H1 (cell line): ENCODE data around the gene COL26A1. TPM values are rescaled to one million over a fixed set of nuclear protein-coding genes. Genes with fewer than 3 reads are reported as not detected.

Experiments used
- CTCF ChIA-PET: fragments of 300-600 bp; sonication (Branson Sonifier 250); formaldehyde crosslinking; loops from one replicate; lab custom pipeline; 2021; ENCODE audit not compliant: partially characterized antibody; lab: Charles Lee
- POLR2A ChIA-PET: fragments of 300-600 bp; sonication (Branson Sonifier 250); formaldehyde crosslinking; loops from one replicate; lab custom pipeline; 2021; ENCODE audit warnings: inconsistent platforms; ENCODE audit not compliant: partially characterized antibody; lab: Charles Lee
- DNase-seq, 2 experiments: peaks; one replicate each; pipeline versions ENCODE4 v3.0.0 to v3.0.0-alpha.2; 2010 to 2022; ENCODE audit warnings: low spot score in 2 of 2, low read depth in 1 of 2, mixed read lengths in 1 of 2
- FAIRE-seq: peaks from 2 replicates; lab custom pipeline; 2011; peaks lifted over from hg19 to GRCh38; lab: Jason Lieb, UNC
- H2AFZ ChIP-seq: 2 replicates; pipeline ENCODE4 v1.8.1; 2012; ENCODE audit warnings: low read length, inconsistent platforms
- H2AK5ac ChIP-seq: 2 replicates; pipeline ENCODE4 v1.6.1; 2013; ENCODE audit warnings: low read depth, low read length
- H2BK120ac ChIP-seq: replicated peaks from 2 replicates; pipeline ENCODE3; 2013; ENCODE audit warnings: low read depth, low read length, inconsistent platforms
- H2BK12ac ChIP-seq: 2 replicates; pipeline ENCODE4 v1.6.1; 2013; ENCODE audit warnings: low read depth, low read length
- H2BK15ac ChIP-seq: 2 replicates; pipeline ENCODE4 v1.6.1; 2013; ENCODE audit warnings: low read length
- H2BK20ac ChIP-seq: 2 replicates; pipeline ENCODE4 v1.6.1; 2013; ENCODE audit warnings: low read length
- H2BK5ac ChIP-seq: 2 replicates; pipeline ENCODE4 v1.6.1; 2013; ENCODE audit warnings: low read depth, low read length
- H3K14ac ChIP-seq: 2 replicates; pipeline ENCODE4 v1.6.1; 2013; ENCODE audit warnings: inconsistent platforms; ENCODE audit not compliant: insufficient read length
- H3K18ac ChIP-seq: 2 replicates; pipeline ENCODE4 v1.6.1; 2013; ENCODE audit warnings: low read length; ENCODE audit errors: extremely low read depth
- H3K23ac ChIP-seq: 2 replicates; pipeline ENCODE4 v1.6.1; 2013; ENCODE audit warnings: inconsistent platforms; ENCODE audit not compliant: insufficient read length
- H3K23me2 ChIP-seq: 2 replicates; pipeline ENCODE4 v1.6.1; 2013; ENCODE audit warnings: low read depth, low read length
- H3K27ac ChIP-seq: 2 replicates; pipeline ENCODE4 v1.6.1; 2011; ENCODE audit warnings: low read depth, low read length, inconsistent platforms
- H3K27me3 ChIP-seq, 4 experiments: replicated peaks in 1 of 4; 1 replicate in 1 of 4; 2 replicates in 3 of 4; pipeline versions ENCODE4 v1.6.1 to v1.8.1; 2011 to 2013; ENCODE audit warnings: low read length in 3 of 4, mild to moderate bottlenecking in 3 of 4, inconsistent platforms in 2 of 4, mixed read lengths in 2 of 4, moderate library complexity in 1 of 4; ENCODE audit not compliant: control insufficient read depth in 3 of 4, insufficient read depth in 3 of 4; ENCODE audit errors: extremely low read depth in 1 of 4
- H3K36me3 ChIP-seq, 4 experiments: 2 replicates each; pipeline versions ENCODE4 v1.6.1 to v1.8.1; 2011 to 2013; ENCODE audit warnings: mild to moderate bottlenecking in 4 of 4, low read length in 3 of 4, moderate library complexity in 2 of 4, control low read depth in 1 of 4, inconsistent platforms in 1 of 4; ENCODE audit not compliant: insufficient read depth in 4 of 4, control insufficient read depth in 2 of 4
- H3K4ac ChIP-seq: replicated peaks from 2 replicates; pipeline ENCODE3; 2013; ENCODE audit warnings: low read length, low read depth, mixed read lengths, inconsistent platforms; ENCODE audit not compliant: insufficient read length
- H3K4me1 ChIP-seq, 4 experiments: replicated peaks in 1 of 4; 1 replicate in 1 of 4; 2 replicates in 3 of 4; pipeline versions ENCODE4 v1.6.1 to v1.8.1; 2011 to 2013; ENCODE audit warnings: low read length in 3 of 4, inconsistent platforms in 2 of 4, mixed read lengths in 1 of 4; ENCODE audit not compliant: insufficient read depth in 4 of 4, control insufficient read depth in 3 of 4
- H3K4me2 ChIP-seq, 2 experiments: 2 replicates each; pipeline versions ENCODE4 v1.6.1 to v1.8.1; 2011 to 2013; ENCODE audit warnings: low read depth in 2 of 2, low read length in 2 of 2, control low read depth in 1 of 2, inconsistent platforms in 1 of 2, mild to moderate bottlenecking in 1 of 2; ENCODE audit not compliant: insufficient read depth in 1 of 2
- H3K4me3 ChIP-seq, 4 experiments: fragments of 200-600, 300-600 bp in 1 of 4; sonication (generic), shearing (Covaris generic), sonication (Bioruptor Twin) in 1 of 4; 2 replicates each; pipeline versions ENCODE4 v1.5.1 to v1.8.1; 2011 to 2016; ENCODE audit warnings: low read length in 4 of 4, low read depth in 3 of 4, control low read depth in 2 of 4, inconsistent platforms in 2 of 4, mild to moderate bottlenecking in 2 of 4, mixed read lengths in 1 of 4, moderate library complexity in 1 of 4; ENCODE audit not compliant: insufficient read depth in 2 of 4; ENCODE audit errors: extremely low read depth in 1 of 4
- H3K56ac ChIP-seq: replicated peaks from 2 replicates; pipeline ENCODE3; 2013; ENCODE audit warnings: low read depth, mild to moderate bottlenecking, mixed read lengths, low read length, inconsistent platforms; ENCODE audit not compliant: insufficient read length
- H3K79me1 ChIP-seq: 2 replicates; pipeline ENCODE4 v1.6.1; 2013; ENCODE audit warnings: low read depth, low read length, control low read depth
- H3K79me2 ChIP-seq, 2 experiments: 2 replicates each; pipeline versions ENCODE4 v1.6.1 to v1.8.1; 2012 to 2013; ENCODE audit warnings: low read length in 2 of 2, mild to moderate bottlenecking in 2 of 2, inconsistent platforms in 1 of 2; ENCODE audit not compliant: insufficient read depth in 2 of 2, control insufficient read depth in 1 of 2
- H3K9ac ChIP-seq, 4 experiments: replicated peaks in 1 of 4; 1 replicate in 1 of 4; 2 replicates in 3 of 4; pipeline versions ENCODE4 v1.6.1 to v1.8.1; 2011 to 2013; ENCODE audit warnings: low read depth in 3 of 4, low read length in 3 of 4, control low read depth in 2 of 4, mild to moderate bottlenecking in 2 of 4, moderate library complexity in 2 of 4, inconsistent platforms in 1 of 4; ENCODE audit errors: extremely low read depth in 1 of 4
- H3K9me3 ChIP-seq, 2 experiments: 2 replicates each; pipeline versions ENCODE4 v1.6.1 to v1.8.1; 2012 to 2013; ENCODE audit warnings: mild to moderate bottlenecking in 2 of 2, moderate library complexity in 2 of 2, control low read depth in 1 of 2, inconsistent platforms in 1 of 2, low read depth in 1 of 2, low read length in 1 of 2, mixed read lengths in 1 of 2; ENCODE audit not compliant: insufficient read depth in 2 of 2
- H4K20me1 ChIP-seq, 2 experiments: replicated peaks in 1 of 2; 2 replicates each; pipeline versions ENCODE3 to v1.8.1; 2011 to 2013; ENCODE audit warnings: inconsistent platforms in 2 of 2, low read length in 2 of 2, mild to moderate bottlenecking in 1 of 2; ENCODE audit not compliant: insufficient read depth in 2 of 2, control insufficient read depth in 1 of 2
- H4K5ac ChIP-seq: 2 replicates; pipeline ENCODE4 v1.6.1; 2013; ENCODE audit warnings: low read length, low read depth, mixed read lengths, inconsistent platforms; ENCODE audit not compliant: insufficient read length
- H4K8ac ChIP-seq: 2 replicates; pipeline ENCODE4 v1.8.0; 2013; ENCODE audit warnings: mild to moderate bottlenecking, moderate library complexity, low read length, inconsistent platforms; ENCODE audit not compliant: insufficient read depth; ENCODE audit errors: extremely low read depth
- H4K91ac ChIP-seq: replicated peaks from 2 replicates; pipeline ENCODE3; 2013; ENCODE audit warnings: low read length, mixed read lengths, inconsistent platforms; ENCODE audit not compliant: insufficient read length
- CEBPB ChIP-seq: IDR thresholded peaks from 2 replicates; pipeline ENCODE4 v1.6.1; 2012; ENCODE audit warnings: low read depth, low read length
- EGR1 ChIP-seq: IDR thresholded peaks from 2 replicates; pipeline ENCODE4 v1.6.1; 2011; ENCODE audit warnings: low read depth, low read length, borderline replicate concordance
- KDM4A ChIP-seq: IDR thresholded peaks from one replicate; pipeline ENCODE4 v1.7.1; 2012; ENCODE audit warnings: low read depth, mild to moderate bottlenecking, moderate library complexity, low read length, inconsistent platforms; ENCODE audit not compliant: severe bottlenecking
- RBBP5 ChIP-seq: IDR thresholded peaks from 2 replicates; pipeline ENCODE4 v1.7.1; 2012; ENCODE audit warnings: low read depth, mild to moderate bottlenecking, inconsistent platforms, low read length, moderate library complexity, borderline replicate concordance
- YY1 ChIP-seq: IDR thresholded peaks from 2 replicates; pipeline ENCODE4 v1.6.1; 2011; ENCODE audit warnings: low read depth, mild to moderate bottlenecking, low read length
- WGBS, 2 experiments: shearing (Covaris generic) in 1 of 2; methylation state at CpG; one replicate each; pipeline versions ENCODE4 v1.1.6 to v1.1.7; 2013 to 2015; ENCODE audit warnings: low lambda C conversion rate in 2 of 2, mixed read lengths in 2 of 2, inconsistent platforms in 1 of 2, low coverage in 1 of 2, missing lambda C conversion rate in 1 of 2; ENCODE audit not compliant: insufficient replicate concordance in 2 of 2, insufficient coverage in 1 of 2, insufficient read length in 1 of 2; ENCODE audit errors: extremely low coverage in 1 of 2, missing lambda C conversion rate in 1 of 2; 5-methylcytosine and 5-hydroxymethylcytosine counted together
- polyA plus RNA-seq, 7 experiments: library from polyadenylated mRNA; depleted of rRNA in 3 of 7; stranded (reverse) in 5 of 7; unstranded in 2 of 7; fragments of >200 nt in 5 of 7; fragments of 200-250 nt in 2 of 7; gene quantifications; 1 replicate in 5 of 7; 2 replicates in 1 of 7; 4 replicates in 1 of 7; pipeline versions ENCODE4 v1.2.1 to v1.2.3, GENCODE V29; 2011 to 2013; ENCODE audit warnings: missing spikeins in 2 of 7, mixed read lengths in 2 of 7
- total RNA-seq: library from RNA; stranded (reverse); fragmentation: NEBNext Ultra II Directional; extraction: Animal tissue kit (Norgen Biotek cat#: 25700); gene quantifications from 2 replicates; pipeline ENCODE4 v1.2.1, GENCODE V29; 2021
- TF ChIP-seq, protein P1 (sequence below): IDR thresholded peaks from 2 replicates; pipeline ENCODE4 v1.6.1; 2012; ENCODE audit warnings: inconsistent platforms

Gene COL26A1
- total and polyA plus RNA-seq, 2 of the 8 experiments (the other 6 are each of a cell fraction or from before 2014, with no cell fraction given) = 51.1 to 68.8 TPM

DNA sequence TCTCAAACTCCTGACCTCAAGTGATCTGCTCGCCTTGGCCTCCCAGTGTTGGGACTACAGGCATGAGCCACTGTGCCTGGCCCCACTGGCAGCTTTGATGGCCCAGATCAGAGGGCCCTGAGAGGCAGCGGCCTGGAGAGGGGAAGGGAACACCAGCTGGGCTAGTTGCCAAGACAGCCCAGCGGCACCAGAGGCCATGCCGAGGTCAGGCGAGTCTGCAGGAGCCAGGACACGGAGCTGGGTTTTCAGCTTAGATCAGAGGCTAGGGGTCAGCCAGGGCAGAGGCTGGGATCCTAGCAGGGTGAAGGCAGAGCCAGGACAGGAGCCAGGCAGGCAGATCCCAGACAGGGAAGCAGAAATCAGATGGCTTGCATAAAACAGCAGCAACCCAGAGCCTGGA, 173.6 kb downstream of the COL26A1 start:
- WGBS, 2 experiments = 82% methylated on average over 3 of the region's 6 CpGs; no CpG with 5 or more reads in 1 of the 2 experiments
- H3K79me2 ChIP-seq = no peaks in the 10 kb centered on the region
- no peaks in the 10 kb centered on the region for H3K36me3 ChIP-seq
- no peak overlapping the region for H3K4me2 ChIP-seq
- no peak overlapping the region for H3K23ac ChIP-seq
- no peak overlapping the region for H3K4ac ChIP-seq
- DNase-seq = no peak
- no peaks in the 10 kb centered on the region for H3K9me3 ChIP-seq
- H4K91ac ChIP-seq = no peak overlapping the region
- TF ChIP-seq EGR1 (no peak), YY1 (no peak), RBBP5 (no peak), CEBPB (no peak), KDM4A (no peak)
- TF ChIP-seq, protein P1, sequence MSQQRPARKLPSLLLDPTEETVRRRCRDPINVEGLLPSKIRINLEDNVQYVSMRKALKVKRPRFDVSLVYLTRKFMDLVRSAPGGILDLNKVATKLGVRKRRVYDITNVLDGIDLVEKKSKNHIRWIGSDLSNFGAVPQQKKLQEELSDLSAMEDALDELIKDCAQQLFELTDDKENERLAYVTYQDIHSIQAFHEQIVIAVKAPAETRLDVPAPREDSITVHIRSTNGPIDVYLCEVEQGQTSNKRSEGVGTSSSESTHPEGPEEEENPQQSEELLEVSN = no peak
- POLR2A ChIA-PET = interaction anchor here (0.6 to 1.8 kb wide), 3 partner anchors 24 to 241 kb away, joined by 3 to 5 read pairs (median 4); no protein-coding TSS in a partner anchor
- no peak overlapping the region for H4K8ac ChIP-seq
- H2AK5ac ChIP-seq = no peak overlapping the region
- H3K27ac ChIP-seq = no peak overlapping the region
- H2BK15ac ChIP-seq = no peak overlapping the region
- no peaks in the 10 kb centered on the region; a peak in 2 of 7 replicates for H3K4me1 ChIP-seq
- no peak overlapping the region for H2BK12ac ChIP-seq
- 0 out of 2 replicates have a peak, but pooled peaks cover 4% of the 10 kb centered on the region for H3K79me1 ChIP-seq
- H2BK20ac ChIP-seq = no peak overlapping the region
- H2AFZ ChIP-seq = no peak overlapping the region
- no peak overlapping the region for H2BK120ac ChIP-seq
- no peaks in the 10 kb centered on the region for H3K27me3 ChIP-seq
- H3K23me2 ChIP-seq = no peaks in the 10 kb centered on the region; the same call in 1 of the 2 replicates
- no peak for FAIRE-seq
- peaks cover 0 to 5% of the 10 kb centered on the region in 2 experiments for H4K20me1 ChIP-seq
- no peak overlapping the region for H3K4me3 ChIP-seq
- no peak overlapping the region for H2BK5ac ChIP-seq
- no peak overlapping the region for H4K5ac ChIP-seq
- H3K56ac ChIP-seq = no peak overlapping the region
- no peak overlapping the region for H3K14ac ChIP-seq
- CTCF ChIA-PET = interaction anchor here (0.7 to 1.7 kb wide), 6 partner anchors 13 to 246 kb away, joined by 3 to 5 read pairs (median 3); no protein-coding TSS in a partner anchor
- H3K18ac ChIP-seq = no peak overlapping the region
- H3K9ac ChIP-seq = no peak overlapping the region
